Measurements from ENCODE around the gene HORMAD2.
"Not testable (repeated sequence)": the region's sequence is repeated elsewhere in the genome, so short reads cannot be mapped to it uniquely, and the experiment has no call there.

Gene HORMAD2

DNA sequence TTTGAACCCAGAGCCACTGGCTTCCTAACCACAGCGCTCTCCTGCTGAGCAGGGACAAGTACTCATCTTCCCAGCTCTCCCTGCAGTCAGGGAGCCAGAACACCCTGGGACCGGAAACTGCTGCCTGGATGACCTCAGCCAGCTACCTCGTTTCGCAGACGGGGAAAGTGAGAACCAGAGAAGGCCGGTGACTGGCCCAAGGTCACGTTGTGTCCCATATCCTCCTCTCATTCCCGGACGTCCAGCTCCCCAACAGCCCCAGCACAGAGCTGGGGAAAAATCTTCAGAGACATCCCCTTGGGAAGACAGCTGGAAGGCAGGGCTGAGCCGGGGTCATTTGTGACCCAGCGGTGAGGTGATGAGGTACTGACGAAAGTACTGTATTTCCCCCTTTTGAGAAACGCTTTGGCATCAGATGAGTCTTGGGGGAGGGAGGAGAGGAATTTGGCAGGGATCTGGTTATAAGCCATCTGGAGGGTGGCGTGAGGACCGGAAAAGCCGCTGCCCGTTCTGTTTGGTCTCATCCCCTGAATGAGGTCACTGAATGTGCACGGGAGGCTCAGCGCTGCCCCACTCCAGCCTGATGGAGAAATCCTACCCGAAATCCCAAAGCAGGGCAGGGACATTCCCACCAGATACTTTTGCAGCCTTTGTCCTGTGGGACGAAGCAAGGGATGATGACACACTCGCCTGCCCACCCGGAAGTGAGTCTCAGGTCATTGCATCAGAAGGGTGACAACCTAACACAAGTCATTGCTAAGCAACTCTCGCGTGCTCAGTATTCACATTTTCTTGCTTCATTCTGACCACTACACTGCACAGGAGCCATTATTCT lies 125.2 kb downstream of the HORMAD2 start:
- Mint-ChIP-seq H3K9me3 (no peaks in the 10 kb centered on the region), H3K36me3 (ENCODE audit: low read depth) (no peaks in the 10 kb centered on the region), H3K4me1 (ENCODE audit: low read depth) (no peaks in the 10 kb centered on the region), H3K27ac (no peak overlapping the region), H3K27me3 (no peaks in the 10 kb centered on the region), H3K4me3 (no peak overlapping the region)
- DNase-seq, result peak; percentile 19

DNA sequence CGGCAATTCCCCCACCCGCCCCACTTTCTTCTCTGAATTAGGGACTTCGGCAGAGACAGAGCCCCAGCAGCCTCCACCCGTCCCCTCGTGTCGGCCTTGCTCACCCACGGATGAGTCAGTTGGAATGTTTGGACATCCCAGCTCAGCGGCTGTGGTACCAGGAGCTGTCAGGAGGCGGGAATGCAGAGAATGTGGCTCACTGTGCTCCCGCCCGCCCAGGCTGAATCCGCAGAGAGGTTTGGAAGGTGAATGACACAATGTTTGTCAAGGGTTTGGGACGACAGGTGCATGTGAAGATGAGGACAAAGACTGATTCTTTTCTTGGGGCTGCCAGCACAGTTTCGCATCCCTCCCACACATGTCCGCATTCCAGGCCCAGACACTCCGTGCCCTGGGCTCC lies 126.7 kb downstream of the HORMAD2 start:
- Mint-ChIP-seq H3K27me3 (no peaks in the 10 kb centered on the region), H3K27ac (no peak overlapping the region), H3K36me3 (ENCODE audit: low read depth) (no peaks in the 10 kb centered on the region), H3K9me3 (no peaks in the 10 kb centered on the region), H3K4me1 (ENCODE audit: low read depth) (no peaks in the 10 kb centered on the region), H3K4me3 (no peak overlapping the region)
- DNase-seq, result peak; percentile 25

DNA sequence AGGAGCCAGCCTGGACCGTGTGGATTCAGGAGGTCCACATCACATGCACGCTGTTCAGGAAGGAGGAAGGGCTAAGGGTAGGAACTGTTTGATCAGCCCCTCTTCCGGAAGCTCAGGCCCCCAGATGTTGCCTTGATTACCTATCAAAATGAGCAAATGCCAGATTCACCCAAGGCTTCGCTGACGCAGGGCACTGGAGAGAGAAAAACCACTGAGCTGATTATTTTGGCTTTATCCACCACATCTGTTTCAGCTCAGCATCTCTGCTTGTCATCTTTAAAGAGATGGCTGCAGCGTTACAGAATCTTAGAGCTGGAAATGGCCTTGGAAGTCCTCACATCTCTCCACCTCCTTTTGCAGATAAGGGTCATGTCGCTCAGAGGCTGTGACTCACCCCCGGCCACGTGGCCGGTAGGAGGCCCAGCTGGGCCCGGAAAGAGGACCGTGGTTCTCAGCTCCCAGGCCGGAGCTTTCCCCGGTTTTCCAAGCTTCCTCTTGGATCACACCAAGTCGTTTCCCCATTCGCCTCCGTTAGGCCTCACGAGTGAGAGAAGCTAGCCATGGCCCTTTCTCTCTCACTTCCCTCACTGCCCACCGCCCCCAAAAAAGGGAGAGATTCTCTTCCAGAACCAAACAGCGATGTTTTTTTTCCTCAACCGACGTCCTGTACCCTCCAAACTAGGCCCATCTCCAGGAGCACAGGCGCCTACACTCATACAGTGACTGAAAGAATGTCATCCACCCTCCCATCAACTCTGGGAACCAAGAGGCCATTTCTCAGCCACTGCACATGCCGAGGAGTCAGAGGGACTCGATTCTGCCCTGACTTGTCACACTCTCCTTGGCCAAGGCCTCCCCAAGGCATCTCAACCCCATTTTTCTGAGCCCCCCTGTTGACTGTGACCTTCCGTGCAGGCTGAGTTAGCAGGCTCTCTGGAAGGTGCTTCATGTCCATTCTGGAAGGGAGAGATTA lies 128.7 kb downstream of the HORMAD2 start:
- Mint-ChIP-seq H3K27me3 (no peaks in the 10 kb centered on the region), H3K4me3 (no peak overlapping the region), H3K36me3 (ENCODE audit: low read depth) (no peaks in the 10 kb centered on the region), H3K9me3 (no peaks in the 10 kb centered on the region), H3K27ac (peak overlapping the region; percentile 3), H3K4me1 (ENCODE audit: low read depth) (peaks cover 14% of the 10 kb centered on the region)
- DNase-seq, result no peak

DNA sequence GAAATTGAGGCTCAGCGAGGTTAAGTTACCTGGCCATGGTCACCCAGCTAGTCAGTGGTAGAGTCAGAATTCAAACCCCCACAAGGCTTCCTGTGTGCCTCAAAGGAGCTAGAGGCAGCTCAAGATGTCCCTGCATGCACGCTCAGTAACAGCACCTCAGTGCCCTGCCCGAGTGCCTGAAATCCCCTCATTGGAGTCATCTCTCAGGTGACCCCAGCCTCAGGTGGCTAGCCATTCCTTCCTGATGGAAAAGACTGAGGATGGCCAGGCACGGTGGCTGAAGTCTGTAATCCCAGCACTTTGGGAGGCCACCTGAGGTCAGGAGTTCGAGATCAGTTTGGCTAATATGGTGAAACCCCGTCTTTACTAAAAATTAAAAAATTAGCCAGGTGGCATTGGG lies 129.4 kb downstream of the HORMAD2 start:
- Mint-ChIP-seq H3K36me3 (ENCODE audit: low read depth) (no peaks in the 10 kb centered on the region), H3K4me3 (no peak overlapping the region), H3K4me1 (ENCODE audit: low read depth) (peaks cover 14% of the 10 kb centered on the region), H3K9me3 (no peaks in the 10 kb centered on the region), H3K27me3 (no peaks in the 10 kb centered on the region), H3K27ac (no peak overlapping the region)
- no peak for DNase-seq

DNA sequence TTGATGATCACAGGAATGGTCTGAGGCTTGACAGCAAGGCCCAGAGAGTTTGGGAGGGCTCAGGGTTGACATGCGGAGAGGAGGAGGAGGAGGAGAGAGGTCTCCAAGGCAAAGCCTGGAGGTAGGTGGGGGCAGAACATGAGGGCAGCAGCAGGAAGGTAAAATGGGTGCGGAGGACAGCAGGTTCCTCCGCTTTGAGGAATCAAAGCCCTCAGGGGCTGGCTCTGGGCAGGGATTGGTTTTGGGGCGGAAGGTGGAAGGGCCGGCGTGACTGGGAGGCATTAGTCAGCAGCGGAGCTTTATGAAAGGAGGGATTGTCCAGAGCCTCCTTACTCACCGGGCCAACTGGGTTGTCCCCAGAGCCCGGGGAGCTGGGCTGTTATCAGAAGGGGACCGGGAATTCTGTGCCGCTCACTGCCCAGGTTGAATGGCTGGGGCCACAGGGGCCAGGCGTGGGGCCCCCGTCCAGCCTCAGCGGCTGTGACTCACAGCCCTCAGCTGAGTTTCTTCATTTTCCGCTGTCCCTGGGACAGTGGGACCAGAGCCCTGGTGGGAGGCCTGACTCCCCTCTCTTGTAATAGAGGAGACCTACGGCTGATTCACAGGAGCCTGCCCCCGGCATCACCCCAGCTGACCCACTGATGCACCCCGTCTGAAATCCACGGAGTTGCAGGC lies 130.1 kb downstream of the HORMAD2 start:
- Mint-ChIP-seq H3K9me3 (no peaks in the 10 kb centered on the region), H3K36me3 (ENCODE audit: low read depth) (no peaks in the 10 kb centered on the region), H3K4me3 (no peak overlapping the region), H3K27ac (no peak overlapping the region), H3K27me3 (no peaks in the 10 kb centered on the region), H3K4me1 (ENCODE audit: low read depth) (peaks cover 18% of the 10 kb centered on the region)
- no peak for DNase-seq

DNA sequence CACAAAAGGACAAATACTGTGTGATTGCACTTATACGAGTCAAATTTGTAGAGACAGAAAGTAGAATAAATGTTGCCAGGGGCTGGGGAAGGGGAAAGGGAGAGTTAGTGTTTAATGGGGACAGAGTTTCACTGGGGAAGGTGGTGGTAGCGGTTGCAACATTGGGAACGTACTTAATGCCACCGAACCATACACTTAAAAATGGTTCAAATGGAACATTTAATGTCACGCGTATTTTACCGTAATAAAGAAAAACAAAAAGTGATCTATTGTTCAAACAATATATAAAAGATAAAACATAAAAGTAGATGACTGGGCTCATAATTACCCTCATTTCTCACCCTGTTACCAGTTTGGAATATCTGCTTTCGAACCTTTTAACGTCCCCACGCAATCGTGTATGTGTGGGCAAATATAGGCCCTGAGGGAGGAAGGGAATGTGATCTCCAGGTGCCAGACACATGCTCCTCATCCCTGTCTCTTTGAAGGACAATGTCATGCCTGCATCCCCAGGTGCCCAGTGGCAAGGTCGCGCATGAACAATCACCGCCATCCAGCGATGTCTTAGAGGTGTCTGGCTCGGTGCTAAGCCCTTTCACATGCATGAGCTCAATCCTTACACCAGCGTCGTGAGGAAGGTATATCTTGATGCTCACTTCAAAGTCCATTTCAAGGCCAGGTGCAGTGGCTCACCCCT lies 131.0 kb downstream of the HORMAD2 start:
- Mint-ChIP-seq H3K9me3 (no peaks in the 10 kb centered on the region), H3K27ac (no peak overlapping the region), H3K4me1 (ENCODE audit: low read depth) (peaks cover 18% of the 10 kb centered on the region), H3K4me3 (no peak overlapping the region), H3K36me3 (ENCODE audit: low read depth) (no peaks in the 10 kb centered on the region), H3K27me3 (no peaks in the 10 kb centered on the region)
- DNase-seq, result no peak

DNA sequence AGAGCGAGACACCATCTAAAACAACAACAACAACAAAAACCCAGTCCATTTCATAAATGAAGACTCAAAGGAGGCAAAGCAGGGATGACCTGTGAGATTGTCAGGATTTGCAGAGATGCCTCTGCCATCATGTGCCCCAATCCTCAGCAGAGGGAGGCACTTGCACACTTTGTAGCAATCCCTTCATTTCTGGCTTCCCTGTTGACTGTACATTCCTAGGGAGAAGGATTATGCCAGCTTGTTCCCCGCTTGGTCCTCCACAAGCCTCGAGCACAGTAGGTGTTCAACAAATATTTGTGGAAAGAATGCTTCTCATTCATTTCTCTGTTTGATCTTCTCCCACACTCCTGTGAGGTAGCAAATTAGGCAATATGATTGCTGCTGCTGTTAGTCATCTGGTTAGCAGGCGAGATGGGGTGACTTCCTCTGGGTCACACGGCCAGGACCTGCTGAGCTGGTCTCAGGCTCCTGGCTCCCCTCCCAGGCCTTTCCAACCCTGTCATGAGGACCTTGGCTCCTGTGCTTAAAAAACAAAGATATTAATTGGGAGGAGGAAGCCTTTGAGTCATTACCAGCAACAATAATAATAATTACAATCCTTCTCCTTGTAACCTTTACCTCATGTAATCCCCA lies 132.2 kb downstream of the HORMAD2 start:
- Mint-ChIP-seq H3K27ac (peak overlapping the region; percentile 59), H3K27me3 (no peaks in the 10 kb centered on the region), H3K4me3 (no peak overlapping the region), H3K36me3 (ENCODE audit: low read depth) (no peaks in the 10 kb centered on the region), H3K4me1 (ENCODE audit: low read depth) (peaks cover 18% of the 10 kb centered on the region), H3K9me3 (no peaks in the 10 kb centered on the region)
- DNase-seq, result no peak

DNA sequence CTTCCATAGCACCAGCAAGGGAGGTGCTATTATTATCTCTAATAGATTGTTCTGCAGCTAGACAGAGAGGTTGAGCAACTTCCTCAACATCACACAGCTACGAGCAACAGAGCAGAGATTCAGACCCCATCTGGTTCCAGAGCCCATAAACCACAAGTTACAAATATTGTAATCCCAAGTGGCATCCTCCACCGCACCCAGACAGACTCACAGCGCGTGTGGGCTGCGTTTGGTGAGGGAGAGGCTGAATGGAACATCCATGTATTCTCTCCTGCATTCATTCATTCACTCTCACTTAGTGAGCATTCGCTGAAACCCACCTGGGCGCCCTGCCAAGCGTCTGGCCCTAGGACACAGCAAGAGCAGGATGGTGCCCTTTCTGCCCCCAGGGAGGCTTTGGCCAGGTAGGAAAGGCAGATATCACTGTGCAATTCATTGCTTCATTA lies 132.8 kb downstream of the HORMAD2 start:
- Mint-ChIP-seq H3K4me1 (ENCODE audit: low read depth) (peaks cover 18% of the 10 kb centered on the region), H3K9me3 (no peaks in the 10 kb centered on the region), H3K27me3 (no peaks in the 10 kb centered on the region), H3K4me3 (no peak overlapping the region), H3K36me3 (ENCODE audit: low read depth) (no peaks in the 10 kb centered on the region), H3K27ac (peak overlapping the region; percentile 59)
- no peak for DNase-seq

DNA sequence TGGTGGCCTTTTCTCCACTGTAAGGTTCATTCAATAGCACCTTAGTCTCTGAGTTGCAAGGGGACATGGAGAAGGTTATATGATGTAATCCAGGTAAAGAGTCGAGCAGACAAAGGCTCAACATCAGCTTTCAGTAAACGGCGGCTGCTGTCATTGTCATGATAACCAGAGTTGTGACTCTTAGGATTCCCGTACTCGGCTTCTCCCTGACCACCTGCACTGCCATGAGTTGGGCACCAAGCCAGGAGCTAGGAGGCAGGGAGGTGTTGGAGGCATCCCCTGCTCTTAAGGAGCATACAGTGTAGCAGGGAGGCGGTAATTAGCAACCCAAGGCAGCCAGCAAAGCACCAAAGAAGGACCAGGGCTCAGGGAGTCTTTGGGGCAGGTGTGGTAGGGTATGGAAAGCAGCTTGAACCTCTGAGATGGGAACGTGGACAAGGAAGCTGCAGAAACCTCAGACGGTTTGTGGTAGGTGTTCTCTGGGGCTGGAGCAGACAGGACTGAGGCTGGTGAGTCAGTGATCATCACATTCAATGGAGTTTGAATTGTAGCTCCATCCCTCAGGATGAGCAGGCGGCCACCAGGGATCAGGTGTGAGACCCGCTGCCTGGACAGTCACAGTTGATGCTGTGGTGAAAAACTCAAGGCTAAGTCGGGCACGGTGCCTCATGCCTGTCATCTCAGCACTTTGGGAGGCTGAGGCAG lies 134.6 kb downstream of the HORMAD2 start:
- no peaks in the 10 kb centered on the region for H3K36me3 Mint-ChIP-seq (ENCODE audit: low read depth)
- no peak for DNase-seq
- no peak overlapping the region for H3K27ac Mint-ChIP-seq
- H3K4me3 Mint-ChIP-seq, result no peak overlapping the region
- H3K9me3 Mint-ChIP-seq, result no peaks in the 10 kb centered on the region
- peaks cover 23% of the 10 kb centered on the region for H3K4me1 Mint-ChIP-seq (ENCODE audit: low read depth)
- H3K27me3 Mint-ChIP-seq, result no peaks in the 10 kb centered on the region

DNA sequence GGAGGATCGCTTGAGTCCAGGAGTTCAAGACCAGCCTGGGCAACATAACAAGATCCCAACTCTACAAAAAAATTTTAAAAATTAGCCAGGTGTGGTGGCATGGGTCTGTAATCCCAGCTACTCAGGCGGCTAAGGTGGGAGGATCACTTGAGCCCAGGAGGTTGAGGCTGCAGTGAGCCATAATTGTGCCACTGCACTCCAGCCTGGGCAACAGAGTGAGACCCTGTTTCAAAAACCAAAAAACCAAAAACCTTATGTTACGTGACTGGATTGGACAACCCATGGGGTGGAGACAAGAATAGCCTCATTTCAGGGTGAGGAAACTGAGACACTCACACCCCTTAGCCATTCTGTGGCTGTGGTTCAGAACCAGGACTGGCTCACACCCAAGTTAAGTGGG lies 136.0 kb downstream of the HORMAD2 start:
- H3K4me3 Mint-ChIP-seq, result not testable (repeated sequence)

DNA sequence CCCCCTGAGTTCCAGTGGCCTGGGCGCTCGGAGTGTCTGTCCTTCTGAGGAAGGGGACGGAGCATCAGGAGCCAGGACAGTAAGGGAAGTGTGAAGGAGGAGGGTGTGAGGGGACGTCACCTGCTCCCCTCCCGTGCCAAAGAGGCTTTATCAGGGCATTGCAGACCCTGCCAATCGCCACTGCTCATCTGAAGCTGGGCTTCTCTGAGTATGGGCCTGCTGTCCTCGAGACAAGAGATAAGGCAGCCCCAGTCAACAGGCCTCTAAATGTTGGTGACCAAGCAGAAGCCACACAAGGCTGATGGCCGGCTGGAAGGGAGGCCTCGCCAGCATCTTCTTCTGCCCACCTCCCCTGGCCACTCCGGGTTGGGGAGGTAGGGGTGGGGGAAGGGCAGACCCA lies 136.4 kb downstream of the HORMAD2 start:
- Mint-ChIP-seq H3K4me1 (ENCODE audit: low read depth) (peaks cover 42% of the 10 kb centered on the region), H3K27ac (no peak overlapping the region), H3K9me3 (no peaks in the 10 kb centered on the region), H3K4me3 (no peak overlapping the region), H3K36me3 (ENCODE audit: low read depth) (no peaks in the 10 kb centered on the region), H3K27me3 (no peaks in the 10 kb centered on the region)
- DNase-seq, result no peak

More for the DNA sequence above, 136.0 kb downstream of the HORMAD2 start:
- not testable (repeated sequence) for H3K27me3 Mint-ChIP-seq; H3K27ac Mint-ChIP-seq; DNase-seq; H3K9me3 Mint-ChIP-seq; H3K36me3 Mint-ChIP-seq (ENCODE audit: low read depth)
- H3K4me1 Mint-ChIP-seq (ENCODE audit: low read depth), result peaks cover 37% of the 10 kb centered on the region

DNA sequence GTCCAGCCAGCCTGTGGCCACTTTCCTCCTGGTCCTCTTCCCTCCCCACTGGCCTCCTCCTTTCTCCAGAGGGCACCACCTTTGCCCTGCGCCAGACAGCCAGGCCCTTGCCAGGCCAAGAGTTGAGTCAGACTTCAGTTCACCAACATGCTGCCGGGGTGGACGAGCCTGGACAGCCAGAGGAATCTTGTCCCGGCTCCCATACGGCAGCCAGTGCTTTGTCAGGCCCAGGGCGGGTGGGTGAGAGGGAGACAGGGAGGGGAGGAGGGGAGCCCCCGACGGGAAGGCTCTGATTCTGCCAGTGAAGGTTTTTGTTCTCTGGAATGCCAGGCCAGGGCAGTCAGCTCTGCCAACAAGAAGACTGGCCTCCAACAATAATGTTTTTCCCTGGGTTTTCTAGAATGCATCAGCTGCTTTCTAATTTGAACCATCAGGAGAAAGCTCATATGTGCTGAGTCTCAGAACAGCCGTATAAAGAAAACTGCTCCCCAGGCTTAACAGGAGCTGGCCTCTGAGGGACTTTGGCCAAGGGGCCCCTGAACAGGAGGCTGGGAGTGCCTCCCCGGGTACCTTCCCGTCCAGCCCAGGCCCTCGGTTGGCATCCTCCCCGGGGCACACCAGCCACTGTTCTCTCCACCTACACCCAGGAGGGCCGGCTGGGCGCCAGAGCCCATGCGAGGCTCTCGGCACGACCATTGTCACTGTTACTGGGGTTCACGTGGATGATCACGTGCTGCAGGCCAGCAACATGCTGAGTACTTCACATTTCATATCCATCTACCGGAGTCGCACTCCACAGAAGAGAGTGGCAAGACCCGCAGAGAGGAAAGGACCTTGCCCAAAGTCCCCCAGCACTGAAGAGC lies 137.7 kb downstream of the HORMAD2 start:
- no peaks in the 10 kb centered on the region for H3K27me3 Mint-ChIP-seq
- no peak for DNase-seq
- no peaks in the 10 kb centered on the region for H3K9me3 Mint-ChIP-seq
- H3K27ac Mint-ChIP-seq, result peak overlapping the region; percentile 3
- H3K4me3 Mint-ChIP-seq, result no peak overlapping the region
- peaks cover 44% of the 10 kb centered on the region for H3K4me1 Mint-ChIP-seq (ENCODE audit: low read depth)
- H3K36me3 Mint-ChIP-seq (ENCODE audit: low read depth), result no peaks in the 10 kb centered on the region
